ENCODE data around the gene MMP1.

MMP1 gene

DNA sequence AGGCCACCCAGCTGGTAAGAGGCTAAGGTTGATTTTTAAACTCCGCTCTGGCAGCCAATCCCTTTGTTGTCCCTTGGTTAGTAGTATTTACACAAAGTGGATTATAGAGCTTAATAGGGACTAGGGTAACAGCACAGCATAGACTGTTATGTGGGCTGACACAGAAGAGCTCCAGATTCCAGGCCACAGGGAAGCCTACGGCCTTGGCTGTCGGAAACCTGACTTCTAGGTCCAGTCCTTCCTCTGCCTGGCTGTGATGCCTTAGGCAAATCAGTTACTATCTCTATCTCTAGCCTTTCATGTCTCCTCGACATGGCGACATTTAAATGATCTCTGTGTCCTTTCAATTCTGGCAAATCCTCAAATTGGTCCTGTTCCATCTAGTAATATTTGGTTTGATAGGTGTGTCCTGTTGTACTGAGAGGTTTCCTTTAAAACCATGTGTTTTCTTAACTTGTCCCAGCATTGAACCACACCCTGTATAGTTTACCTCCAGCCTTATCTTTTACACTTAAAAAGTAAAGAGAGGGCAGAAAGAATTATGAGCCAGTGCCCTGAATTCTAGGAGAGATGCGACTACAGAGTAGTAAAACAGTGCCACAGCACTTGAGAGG, 4.2 kb downstream of the MMP1 start:
- Mint-ChIP-seq H3K27me3 (peaks cover 0 to 17% of the 10 kb centered on the region in 2 donors), H3K36me3 (ENCODE audit: insufficient read depth) (no peaks in the 10 kb centered on the region), H3K4me3 (no peak overlapping the region), H3K4me1 (ENCODE audit: low read depth in 2 of 2) (no peaks in the 10 kb centered on the region), H3K27ac (no peak overlapping the region), H3K9me3 (no peaks in the 10 kb centered on the region)
- DNase-seq (no peak), ATAC-seq (replicated peaks) (no peak)

DNA sequence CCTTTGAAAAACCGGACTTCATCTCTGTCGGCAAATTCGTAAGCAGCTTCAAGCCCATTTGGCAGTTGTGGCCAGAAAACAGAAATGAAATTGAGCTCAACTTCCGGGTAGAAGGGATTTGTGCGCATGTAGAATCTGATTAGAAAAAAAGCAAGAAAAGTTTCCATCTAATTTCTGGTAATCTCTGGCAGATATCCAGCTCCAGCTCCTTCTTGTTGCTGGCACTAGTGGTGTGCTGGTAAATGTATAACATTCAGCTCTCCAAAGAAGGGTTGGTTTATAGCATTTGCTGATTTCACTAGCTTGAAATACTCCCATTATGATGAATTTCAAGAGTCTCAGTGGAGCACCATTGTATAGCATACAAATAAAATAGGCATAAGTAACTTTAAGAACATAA, 5.4 kb downstream of the MMP1 start:
- no peaks in the 10 kb centered on the region for H3K36me3 Mint-ChIP-seq (ENCODE audit: insufficient read depth)
- H3K4me3 Mint-ChIP-seq: no peak overlapping the region
- no peak for ATAC-seq (replicated peaks)
- no peak for DNase-seq
- H3K9me3 Mint-ChIP-seq: no peaks in the 10 kb centered on the region
- peaks cover 0 to 22% of the 10 kb centered on the region in 2 donors for H3K27me3 Mint-ChIP-seq
- no peak overlapping the region for H3K27ac Mint-ChIP-seq
- H3K4me1 Mint-ChIP-seq (ENCODE audit: low read depth in 2 of 2): no peaks in the 10 kb centered on the region

DNA sequence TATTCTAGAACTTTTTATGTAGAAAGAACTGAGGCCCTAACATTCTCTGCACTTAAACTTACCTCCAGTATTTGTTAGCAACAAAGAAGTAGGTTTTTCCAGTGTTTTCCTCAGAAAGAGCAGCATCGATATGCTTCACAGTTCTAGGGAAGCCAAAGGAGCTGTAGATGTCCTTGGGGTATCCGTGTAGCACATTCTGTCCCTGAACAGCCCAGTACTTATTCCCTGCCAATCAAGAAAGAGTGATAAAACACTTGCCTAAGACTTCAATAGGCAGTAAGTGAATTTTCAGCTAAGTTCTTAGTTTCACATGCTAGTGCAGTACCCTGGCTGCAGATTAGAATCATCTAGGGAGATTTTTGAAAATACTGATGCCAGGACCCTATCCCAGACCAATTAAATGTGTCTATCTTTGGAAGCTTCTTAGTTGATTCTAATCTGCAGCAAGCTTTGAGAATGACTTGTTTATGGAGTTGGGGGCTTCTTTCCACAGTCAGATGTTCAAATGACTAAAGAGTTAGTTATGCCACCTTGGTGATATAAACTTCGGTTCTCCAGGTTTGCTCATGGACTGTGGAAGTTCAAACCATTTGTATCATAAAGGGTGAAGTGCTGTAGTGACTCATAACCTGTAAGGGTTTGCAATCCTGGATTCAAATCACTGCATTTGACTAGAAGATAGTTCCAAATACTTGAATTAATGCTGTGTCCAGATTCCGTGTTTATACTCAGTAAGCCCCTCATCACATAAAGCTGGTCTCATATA, 6.5 kb downstream of the MMP1 start:
- no peaks in the 10 kb centered on the region for H3K4me1 Mint-ChIP-seq (ENCODE audit: low read depth in 2 of 2)
- H3K27me3 Mint-ChIP-seq: peaks cover 0 to 22% of the 10 kb centered on the region in 2 donors
- no peak overlapping the region for H3K27ac Mint-ChIP-seq
- no peaks in the 10 kb centered on the region for H3K36me3 Mint-ChIP-seq (ENCODE audit: insufficient read depth)
- DNase-seq: no peak
- H3K4me3 Mint-ChIP-seq: no peak overlapping the region
- no peak for ATAC-seq (replicated peaks)
- H3K9me3 Mint-ChIP-seq: no peaks in the 10 kb centered on the region

DNA sequence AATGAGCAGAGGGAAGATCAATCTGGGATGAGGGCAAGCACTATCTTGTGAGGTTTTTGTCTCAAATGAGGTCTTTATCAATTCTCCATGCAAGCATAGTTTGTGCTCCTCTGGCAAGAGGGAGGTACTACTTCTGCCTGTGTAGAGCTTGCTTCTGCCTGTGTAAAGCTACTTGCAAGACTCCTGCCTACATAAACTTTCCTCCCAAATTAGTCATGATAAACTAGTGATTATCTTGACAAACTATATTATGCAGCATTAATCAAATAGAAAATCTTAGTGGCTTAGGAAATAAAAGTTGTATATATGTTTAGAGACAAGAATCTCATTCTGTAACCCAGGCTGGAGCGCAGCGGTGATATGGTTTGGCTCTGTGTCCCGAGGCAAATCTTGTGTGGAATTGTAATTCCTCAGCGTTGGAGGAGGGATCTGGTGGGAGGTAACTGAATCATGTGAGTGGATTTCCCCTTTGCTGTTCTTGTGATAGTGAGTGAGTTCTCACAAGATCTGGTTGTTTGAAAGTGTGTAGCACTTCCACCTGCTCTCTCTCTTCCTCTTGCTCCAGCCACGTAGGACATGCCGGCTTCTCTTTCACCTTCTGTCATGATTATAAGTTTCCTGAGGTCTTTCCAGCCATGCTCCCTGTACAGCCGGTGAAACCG, 9.5 kb downstream of the MMP1 start:
- Mint-ChIP-seq H3K36me3 (ENCODE audit: insufficient read depth) (no peaks in the 10 kb centered on the region), H3K4me1 (ENCODE audit: low read depth in 2 of 2) (no peaks in the 10 kb centered on the region), H3K4me3 (no peak overlapping the region), H3K27ac (no peak overlapping the region), H3K9me3 (no peaks in the 10 kb centered on the region), H3K27me3 (peaks cover 0 to 29% of the 10 kb centered on the region in 2 donors)
- ATAC-seq (replicated peaks) (no peak), DNase-seq (no peak)

DNA sequence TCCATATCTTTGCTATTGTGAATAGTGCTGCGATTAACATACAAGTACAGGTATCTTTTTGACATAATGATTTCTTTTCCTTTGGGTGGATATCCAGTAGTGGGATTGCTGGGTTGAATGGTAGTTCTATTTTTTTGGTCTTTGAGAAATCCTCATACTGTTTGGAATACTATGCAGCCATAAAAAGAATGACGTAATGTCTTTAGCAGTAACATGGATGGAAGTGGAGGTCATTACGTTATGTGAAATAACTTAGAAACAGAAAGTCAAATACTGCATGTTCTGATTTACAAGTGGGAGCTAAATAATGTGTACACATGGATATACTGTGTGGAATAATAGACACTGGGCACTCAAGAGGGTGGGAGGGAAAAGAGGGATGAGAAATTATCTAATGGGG, 13.6 kb downstream of the MMP1 start:
- Mint-ChIP-seq H3K9me3 (no peaks in the 10 kb centered on the region), H3K36me3 (ENCODE audit: insufficient read depth) (no peaks in the 10 kb centered on the region), H3K4me3 (no peak overlapping the region), H3K27ac (no peak overlapping the region), H3K27me3 (peaks cover 0 to 36% of the 10 kb centered on the region in 2 donors), H3K4me1 (ENCODE audit: low read depth in 2 of 2) (no peaks in the 10 kb centered on the region)
- DNase-seq (no peak), ATAC-seq (replicated peaks) (no peak)

DNA sequence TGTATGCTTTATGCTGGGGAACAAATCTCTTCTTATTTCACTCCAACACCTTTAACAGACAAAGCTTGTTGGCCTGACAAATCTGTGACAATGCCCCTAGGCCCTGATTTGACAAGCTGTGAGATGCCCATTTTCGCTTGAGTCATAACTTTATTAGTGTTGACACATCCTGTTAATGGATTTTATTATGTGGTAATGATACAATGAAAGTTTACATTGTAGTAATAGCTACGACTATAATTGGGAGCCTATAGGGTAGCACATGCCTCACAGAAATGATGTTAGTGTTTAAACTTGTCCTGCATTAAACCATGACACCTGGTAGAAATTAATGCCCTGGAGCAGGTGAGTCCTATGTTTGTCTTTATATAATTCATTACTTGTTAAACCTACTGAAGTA, 14.2 kb downstream of the MMP1 start:
- Mint-ChIP-seq H3K9me3 (no peaks in the 10 kb centered on the region), H3K4me3 (no peak overlapping the region), H3K4me1 (ENCODE audit: low read depth in 2 of 2) (no peaks in the 10 kb centered on the region), H3K36me3 (ENCODE audit: insufficient read depth) (no peaks in the 10 kb centered on the region), H3K27ac (no peak overlapping the region), H3K27me3 (peaks cover 0 to 29% of the 10 kb centered on the region in 2 donors)
- DNase-seq (no peak), ATAC-seq (replicated peaks) (no peak)

DNA sequence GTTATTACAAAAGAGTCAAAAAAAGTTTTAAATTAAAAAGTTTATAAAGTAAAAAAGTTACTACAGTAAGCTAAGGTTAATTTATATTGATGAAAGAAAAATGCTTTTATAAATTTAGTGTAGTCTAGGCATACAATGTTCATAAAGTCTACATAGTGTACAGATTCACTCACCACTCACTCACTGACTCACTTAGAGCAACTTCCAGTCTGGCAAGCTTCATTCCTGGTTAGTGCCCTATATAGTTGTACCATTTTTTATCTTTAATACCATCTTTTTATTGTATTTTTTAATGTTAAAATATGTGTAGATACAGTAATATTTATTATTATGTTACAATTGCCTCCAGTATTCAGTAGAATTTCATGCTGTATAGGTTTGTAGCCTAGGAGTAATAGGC, 14.9 kb downstream of the MMP1 start:
- no peak for DNase-seq
- Mint-ChIP-seq H3K27me3 (peaks cover 0 to 22% of the 10 kb centered on the region in 2 donors), H3K9me3 (no peaks in the 10 kb centered on the region), H3K4me1 (ENCODE audit: low read depth in 2 of 2) (no peaks in the 10 kb centered on the region), H3K27ac (no peak overlapping the region), H3K4me3 (no peak overlapping the region), H3K36me3 (ENCODE audit: insufficient read depth) (no peaks in the 10 kb centered on the region)
- no peak for ATAC-seq (replicated peaks)

DNA sequence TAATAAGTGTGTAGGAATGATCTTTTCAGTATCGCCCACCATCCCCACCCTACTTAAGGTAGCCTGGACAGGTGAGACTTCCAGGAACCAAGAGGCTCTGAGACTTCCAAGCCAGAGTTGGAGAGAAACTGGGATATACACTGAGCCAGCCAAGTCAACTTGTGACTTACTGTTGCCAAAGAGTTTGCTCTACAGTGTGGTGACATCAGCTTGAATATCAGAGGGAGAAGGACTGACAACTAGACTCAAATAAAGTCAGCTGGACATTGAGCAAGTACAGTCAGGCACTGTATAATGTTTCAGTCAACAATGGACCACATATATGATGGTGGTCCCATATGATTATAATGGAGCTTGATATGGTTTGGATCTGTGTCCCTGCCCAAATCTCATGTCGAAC, 16.3 kb downstream of the MMP1 start:
- no peaks in the 10 kb centered on the region for H3K9me3 Mint-ChIP-seq
- H3K27ac Mint-ChIP-seq: no peak overlapping the region
- no peak overlapping the region for H3K4me3 Mint-ChIP-seq
- no peak for DNase-seq
- no peak for ATAC-seq (replicated peaks)
- H3K4me1 Mint-ChIP-seq (ENCODE audit: low read depth in 2 of 2): no peaks in the 10 kb centered on the region
- peaks cover 0 to 17% of the 10 kb centered on the region in 2 donors for H3K27me3 Mint-ChIP-seq
- H3K36me3 Mint-ChIP-seq (ENCODE audit: insufficient read depth): no peaks in the 10 kb centered on the region

DNA sequence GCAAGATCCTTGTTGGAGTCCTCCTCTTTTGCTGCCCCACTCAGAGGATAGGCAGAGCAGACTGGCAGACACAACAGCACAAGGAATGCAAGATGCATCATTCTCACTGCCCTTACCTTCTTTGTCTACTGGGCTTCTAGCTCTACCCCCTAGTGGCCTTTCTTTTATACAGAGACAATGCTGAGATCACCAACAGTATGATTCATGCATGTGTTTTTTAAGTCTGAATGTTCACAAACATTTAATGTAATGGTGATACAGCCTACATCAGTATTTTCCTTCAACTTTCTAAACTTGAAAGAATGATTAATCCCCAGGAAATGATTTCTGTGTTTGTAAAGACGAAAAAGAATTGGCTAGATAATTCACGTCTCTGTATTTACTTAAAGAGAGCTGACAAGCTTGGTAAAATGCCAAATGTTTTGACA, 17.5 kb downstream of the MMP1 start, which contains the start of gene MMP10:
Gene MMP10 (minus strand): TSS at position 138 of the 428 bp plus-strand sequence. CDS start 37 bp downstream, at position 101.
- no peaks in the 10 kb centered on the region for H3K4me1 Mint-ChIP-seq (ENCODE audit: low read depth in 2 of 2)
- no peak within 1 kb of the TSS for H3K27ac Mint-ChIP-seq
- H3K4me3 Mint-ChIP-seq: no peak within 1 kb of the TSS
- peaks cover 0 to 17% of the 10 kb centered on the region in 2 donors for H3K27me3 Mint-ChIP-seq
- H3K9me3 Mint-ChIP-seq: no peaks in the 10 kb centered on the region
- no peak for ATAC-seq (replicated peaks)
- DNase-seq: no peak
- no peaks in the 10 kb centered on the region for H3K36me3 Mint-ChIP-seq (ENCODE audit: insufficient read depth)

DNA sequence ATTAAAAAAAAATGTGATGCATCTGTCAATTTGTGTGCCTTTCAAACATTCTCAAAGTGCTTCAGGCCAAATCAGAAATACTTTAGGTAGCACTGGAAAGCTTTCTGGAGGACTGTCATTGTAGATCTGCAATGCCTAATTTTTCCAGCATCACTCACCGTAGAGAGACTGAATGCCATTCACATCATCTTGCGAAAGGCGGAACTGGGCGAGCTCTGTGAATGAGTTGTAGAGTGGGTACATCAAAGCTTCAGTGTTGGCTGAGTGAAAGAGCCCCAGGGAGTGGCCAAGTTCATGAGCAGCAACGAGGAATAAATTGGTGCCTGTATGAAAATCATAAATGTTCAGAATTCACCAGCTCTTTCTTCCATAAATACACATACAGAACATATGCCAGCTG, 21.5 kb downstream of the MMP1 start:
- no peaks in the 10 kb centered on the region for H3K36me3 Mint-ChIP-seq (ENCODE audit: insufficient read depth)
- peaks cover 6 to 13% of the 10 kb centered on the region in 2 donors for H3K27me3 Mint-ChIP-seq
- DNase-seq (no peak), ATAC-seq (replicated peaks) (no peak)
- no peaks in the 10 kb centered on the region for H3K9me3 Mint-ChIP-seq
- H3K27ac Mint-ChIP-seq: no peak overlapping the region
- no peak overlapping the region for H3K4me3 Mint-ChIP-seq
- no peaks in the 10 kb centered on the region for H3K4me1 Mint-ChIP-seq (ENCODE audit: low read depth in 2 of 2)

DNA sequence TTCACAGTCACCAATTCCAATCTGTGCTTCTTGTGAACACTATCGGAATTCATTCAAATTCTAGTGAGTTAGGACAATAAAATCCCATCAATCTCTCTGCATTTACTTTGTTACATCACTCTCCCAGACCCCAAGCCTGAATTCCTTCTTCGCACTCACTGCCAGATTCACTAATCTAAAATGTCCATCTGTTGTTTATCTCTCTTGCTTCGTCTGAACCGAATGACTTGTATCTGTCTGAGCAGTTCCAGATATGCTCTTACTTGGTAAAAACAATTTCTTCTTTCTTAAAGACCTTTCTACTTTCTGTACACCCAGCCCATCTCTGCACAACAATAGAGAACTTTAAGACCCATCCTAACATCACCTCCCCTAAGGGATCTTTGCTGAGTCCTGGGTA, 24.6 kb downstream of the MMP1 start:
- no peak overlapping the region for H3K27ac Mint-ChIP-seq
- DNase-seq: no peak
- H3K36me3 Mint-ChIP-seq (ENCODE audit: insufficient read depth): no peaks in the 10 kb centered on the region
- H3K9me3 Mint-ChIP-seq: peaks cover 0 to 2% of the 10 kb centered on the region in 2 donors
- peaks cover 22 to 36% of the 10 kb centered on the region in 2 donors for H3K27me3 Mint-ChIP-seq
- no peaks in the 10 kb centered on the region for H3K4me1 Mint-ChIP-seq (ENCODE audit: low read depth in 2 of 2)
- ATAC-seq (replicated peaks): no peak
- no peak overlapping the region for H3K4me3 Mint-ChIP-seq

DNA sequence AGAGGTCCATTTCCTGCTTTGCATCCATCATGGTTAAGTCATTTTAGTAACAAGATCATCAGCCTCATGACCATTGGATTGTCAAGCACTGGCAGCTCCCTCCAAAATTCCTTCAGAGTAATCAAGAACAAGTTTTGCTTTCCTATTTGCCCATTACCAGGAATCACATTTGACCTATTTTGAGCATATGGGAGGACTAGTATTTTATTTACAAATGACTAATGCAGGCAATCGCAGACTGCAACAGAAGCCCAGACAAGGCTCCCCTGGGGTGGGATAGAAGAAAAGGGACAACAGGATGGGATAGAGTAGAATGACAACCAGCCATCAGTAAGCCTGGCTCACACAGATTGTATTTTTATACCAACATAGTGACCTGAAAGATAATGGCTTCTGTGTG, 26.6 kb downstream of the MMP1 start:
- Mint-ChIP-seq H3K27ac (no peak overlapping the region), H3K9me3 (peaks cover 0 to 2% of the 10 kb centered on the region in 2 donors)

DNA sequence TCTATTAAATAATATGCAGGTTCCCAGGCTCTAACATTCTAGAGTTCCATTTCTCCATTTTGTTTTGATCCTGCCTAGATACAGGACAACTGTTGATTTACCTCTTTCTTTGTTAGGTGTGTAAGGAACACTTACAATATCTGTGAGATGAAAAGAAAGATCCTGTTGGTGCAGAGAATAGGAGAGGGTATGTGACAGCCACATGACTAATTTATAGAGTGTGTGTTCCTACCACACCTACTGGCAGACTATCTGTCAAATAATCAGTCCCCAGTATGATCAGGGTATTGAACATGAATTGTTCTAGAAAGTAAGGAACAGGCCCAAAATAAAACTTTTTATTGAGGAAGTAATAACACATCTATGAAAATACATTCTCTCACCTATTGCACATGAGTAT, 27.8 kb downstream of the MMP1 start:
- Mint-ChIP-seq H3K4me1 (ENCODE audit: low read depth in 2 of 2) (no peaks in the 10 kb centered on the region), H3K9me3 (peaks cover 0 to 2% of the 10 kb centered on the region in 2 donors), H3K27ac (no peak overlapping the region), H3K27me3 (peaks cover 26 to 40% of the 10 kb centered on the region in 2 donors), H3K4me3 (no peak overlapping the region), H3K36me3 (ENCODE audit: insufficient read depth) (no peaks in the 10 kb centered on the region)
- DNase-seq: no peak
- ATAC-seq (replicated peaks): no peak

More for the DNA sequence above, 26.6 kb downstream of the MMP1 start:
- Mint-ChIP-seq H3K4me1 (ENCODE audit: low read depth in 2 of 2) (no peaks in the 10 kb centered on the region), H3K36me3 (ENCODE audit: insufficient read depth) (no peaks in the 10 kb centered on the region), H3K27me3 (peaks cover 26 to 40% of the 10 kb centered on the region in 2 donors), H3K4me3 (no peak overlapping the region)
- ATAC-seq (replicated peaks) (no peak), DNase-seq (no peak)

DNA sequence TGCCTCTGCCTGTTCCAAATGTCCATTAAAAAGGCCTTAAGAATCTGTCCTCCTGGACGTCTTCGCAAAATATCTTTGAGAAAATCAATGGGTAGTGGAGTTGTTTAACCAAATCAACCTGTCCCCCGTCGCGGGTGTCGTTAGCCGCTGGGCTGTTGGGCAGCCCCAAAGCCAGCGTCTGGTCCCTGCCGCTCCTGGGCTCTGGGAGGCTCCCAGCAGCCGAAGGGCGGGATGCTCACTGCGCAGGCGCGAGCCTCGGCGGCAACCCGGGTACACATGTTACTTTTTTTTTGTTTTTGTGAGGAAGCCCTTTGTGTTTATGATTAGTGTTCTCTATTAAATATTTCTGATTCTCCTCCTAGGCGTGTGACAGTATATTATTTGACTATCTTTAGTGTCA, 30.2 kb downstream of the MMP1 start:
- ATAC-seq (replicated peaks): no peak
- no peaks in the 10 kb centered on the region for H3K36me3 Mint-ChIP-seq (ENCODE audit: insufficient read depth)

More for the DNA sequence above, 30.2 kb downstream of the MMP1 start:
- H3K27me3 Mint-ChIP-seq: peaks cover 26 to 31% of the 10 kb centered on the region in 2 donors
- H3K4me3 Mint-ChIP-seq: no peak overlapping the region
- H3K4me1 Mint-ChIP-seq (ENCODE audit: low read depth in 2 of 2): no peaks in the 10 kb centered on the region
- DNase-seq: no peak
- H3K9me3 Mint-ChIP-seq: peaks cover 0 to 4% of the 10 kb centered on the region in 2 donors
- no peak overlapping the region for H3K27ac Mint-ChIP-seq
